Fibroblast of the aortic adventitia (primary cell): ENCODE measurements around the gene RAX2. TPM values are rescaled to one million over a fixed set of nuclear protein-coding genes. Genes with fewer than 3 reads are reported as not detected.

Experiments used
- DNase-seq: peaks from one replicate; pipeline ENCODE4 v3.0.0-alpha.2; 2010; ENCODE audit warnings: low read depth
- H3K4me3 ChIP-seq: 2 replicates; pipeline ENCODE4 v1.5.1; 2011; ENCODE audit warnings: low read depth, mild to moderate bottlenecking, control low read depth, low read length, moderate library complexity
- total RNA-seq: library from RNA; depleted of rRNA; stranded (reverse); fragments of >200 nt; gene quantifications from 2 replicates; pipeline ENCODE4 v1.2.3, GENCODE V29; 2012; ENCODE audit warnings: low replicate concordance
- TF ChIP-seq, protein P1 (sequence below): IDR thresholded peaks from 2 replicates; pipeline ENCODE4 v1.5.1; 2011; ENCODE audit warnings: mild to moderate bottlenecking, low read length, control low read depth, inconsistent platforms; ENCODE audit not compliant: insufficient read depth

RAX2 gene
- total RNA-seq, 1 donor = not detected

DNA sequence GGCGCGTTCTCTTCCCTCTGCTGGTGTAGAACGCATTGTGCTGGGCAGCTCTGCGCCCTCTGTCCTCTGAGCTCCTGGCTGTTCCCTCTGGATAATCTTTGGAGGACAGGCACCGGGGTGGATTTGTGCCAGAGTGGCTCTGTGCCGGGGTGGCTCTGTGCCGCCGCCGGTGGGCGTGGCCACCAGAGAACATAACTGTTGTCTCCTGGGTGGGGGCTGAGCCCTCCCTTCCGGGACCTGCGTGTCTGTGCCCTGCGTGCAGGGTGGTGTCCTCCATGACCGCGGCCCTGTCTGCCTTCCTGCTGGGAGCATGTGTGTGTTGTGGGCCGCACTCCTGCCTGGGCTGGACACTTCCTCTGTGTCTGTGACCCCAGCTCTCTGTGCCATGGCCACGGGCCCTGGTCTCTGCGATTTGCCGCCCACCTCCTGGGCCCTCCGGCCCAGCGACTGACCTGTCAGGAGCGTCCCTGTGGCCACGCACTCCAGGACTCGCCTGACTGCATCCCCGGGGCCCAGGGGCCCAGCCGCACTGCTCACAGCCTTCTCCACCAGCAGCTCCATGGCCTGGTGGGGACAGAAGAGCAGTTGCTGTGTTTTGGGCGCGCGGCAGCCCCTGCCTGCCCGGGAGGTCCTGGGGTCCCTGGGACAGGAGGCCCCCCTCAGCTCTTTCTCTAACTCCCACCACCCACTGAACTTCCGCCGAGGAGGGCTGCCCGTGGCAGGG, 36.6 kb upstream of the RAX2 start:
- no peak for DNase-seq
- TF ChIP-seq, protein P1, sequence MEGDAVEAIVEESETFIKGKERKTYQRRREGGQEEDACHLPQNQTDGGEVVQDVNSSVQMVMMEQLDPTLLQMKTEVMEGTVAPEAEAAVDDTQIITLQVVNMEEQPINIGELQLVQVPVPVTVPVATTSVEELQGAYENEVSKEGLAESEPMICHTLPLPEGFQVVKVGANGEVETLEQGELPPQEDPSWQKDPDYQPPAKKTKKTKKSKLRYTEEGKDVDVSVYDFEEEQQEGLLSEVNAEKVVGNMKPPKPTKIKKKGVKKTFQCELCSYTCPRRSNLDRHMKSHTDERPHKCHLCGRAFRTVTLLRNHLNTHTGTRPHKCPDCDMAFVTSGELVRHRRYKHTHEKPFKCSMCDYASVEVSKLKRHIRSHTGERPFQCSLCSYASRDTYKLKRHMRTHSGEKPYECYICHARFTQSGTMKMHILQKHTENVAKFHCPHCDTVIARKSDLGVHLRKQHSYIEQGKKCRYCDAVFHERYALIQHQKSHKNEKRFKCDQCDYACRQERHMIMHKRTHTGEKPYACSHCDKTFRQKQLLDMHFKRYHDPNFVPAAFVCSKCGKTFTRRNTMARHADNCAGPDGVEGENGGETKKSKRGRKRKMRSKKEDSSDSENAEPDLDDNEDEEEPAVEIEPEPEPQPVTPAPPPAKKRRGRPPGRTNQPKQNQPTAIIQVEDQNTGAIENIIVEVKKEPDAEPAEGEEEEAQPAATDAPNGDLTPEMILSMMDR = no peak
- no peak overlapping the region for H3K4me3 ChIP-seq

- TF ChIP-seq, protein P1 = no peak
- H3K4me3 ChIP-seq = no peak overlapping the region
- no peak for DNase-seq
These were observed 35.7 kb upstream of the RAX2 start for GRCh38 chr19:3807574-3808354.

DNA sequence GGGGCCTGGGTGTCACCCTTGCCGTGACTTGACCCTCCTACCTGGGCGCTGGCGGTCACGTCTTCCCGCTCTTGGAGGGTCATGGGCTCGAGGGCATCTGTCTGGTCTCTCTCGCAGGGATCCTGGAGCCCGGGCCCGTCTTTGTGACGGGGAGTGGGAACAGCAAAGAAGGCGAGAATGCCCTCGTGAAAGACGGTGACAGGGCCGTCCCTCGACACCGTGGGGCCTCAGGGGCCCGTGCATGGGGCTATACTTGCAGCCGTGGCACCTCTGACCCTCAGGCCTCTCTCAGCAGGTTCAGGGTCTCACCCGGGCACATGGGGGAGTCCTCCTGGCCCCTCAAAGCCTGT, 35.1 kb upstream of the RAX2 start:
- no peak overlapping the region for H3K4me3 ChIP-seq
- TF ChIP-seq, protein P1 = no peak
- DNase-seq = no peak

GRCh38 chr19:3805859-3806258, 33.8 kb upstream of the RAX2 start:
- DNase-seq = no peak
- no peak overlapping the region for H3K4me3 ChIP-seq
- TF ChIP-seq, protein P1 = no peak

- TF ChIP-seq, protein P1 = no peak
- DNase-seq = no peak
- H3K4me3 ChIP-seq = no peak overlapping the region
These were observed 32.4 kb upstream of the RAX2 start for GRCh38 chr19:3804429-3804828.

- no peak for DNase-seq
- TF ChIP-seq, protein P1 = no peak
- H3K4me3 ChIP-seq = no peak overlapping the region
These were observed 32.0 kb upstream of the RAX2 start for GRCh38 chr19:3803986-3804385.
